Mesendoderm (in vitro differentiated cells): ENCODE data around the gene DCDC2.

Experiments used
- DNase-seq: peaks from one replicate; pipeline ENCODE4 v3.0.0; 2013
- H2AK5ac ChIP-seq: 2 replicates; pipeline ENCODE4 v1.6.1; 2013; ENCODE audit warnings: low read length, inconsistent platforms
- H2BK120ac ChIP-seq: 2 replicates; pipeline ENCODE4 v1.6.1; 2013; ENCODE audit warnings: low read depth, mild to moderate bottlenecking, low read length, moderate library complexity, mixed read lengths
- H2BK15ac ChIP-seq: replicated peaks from 2 replicates; pipeline ENCODE4 v1.6.1; 2013; ENCODE audit warnings: low read depth, mild to moderate bottlenecking, moderate library complexity
- H2BK5ac ChIP-seq: 2 replicates; pipeline ENCODE4 v1.6.1; 2013; ENCODE audit warnings: low read length, inconsistent platforms
- H3K18ac ChIP-seq: 2 replicates; pipeline ENCODE4 v1.6.1; 2013; ENCODE audit warnings: mild to moderate bottlenecking, low read length, mixed read lengths
- H3K23ac ChIP-seq: one replicate; pipeline ENCODE4 v1.6.1; 2013; ENCODE audit warnings: low read length
- H3K27ac ChIP-seq: 2 replicates; pipeline ENCODE4 v1.5.1; 2013; ENCODE audit warnings: low read depth, mild to moderate bottlenecking, inconsistent platforms, low read length, moderate library complexity
- H3K27me3 ChIP-seq: 2 replicates; pipeline ENCODE4 v1.6.1; 2013; ENCODE audit warnings: low read length, control low read depth, mild to moderate bottlenecking, inconsistent platforms; ENCODE audit not compliant: insufficient read depth, poor library complexity
- H3K36me3 ChIP-seq: 2 replicates; pipeline ENCODE4 v1.6.1; 2013; ENCODE audit warnings: low read length, inconsistent platforms; ENCODE audit not compliant: control insufficient read depth, insufficient read depth
- H3K4ac ChIP-seq: one replicate; pipeline ENCODE4 v1.6.1; 2013; ENCODE audit warnings: low read depth, mild to moderate bottlenecking, low read length, moderate library complexity
- H3K4me1 ChIP-seq: 2 replicates; pipeline ENCODE4 v1.6.1; 2013; ENCODE audit warnings: low read depth, low read length, inconsistent platforms; ENCODE audit not compliant: control insufficient read depth
- H3K4me2 ChIP-seq: 2 replicates; pipeline ENCODE4 v1.6.1; 2013; ENCODE audit warnings: low read length
- H3K4me3 ChIP-seq: 2 replicates; pipeline ENCODE4 v1.5.1; 2013; ENCODE audit warnings: mild to moderate bottlenecking, low read length
- H3K56ac ChIP-seq: one replicate; pipeline ENCODE4 v1.6.1; 2013; ENCODE audit warnings: low read length
- H3K79me1 ChIP-seq: 2 replicates; pipeline ENCODE4 v1.6.1; 2013; ENCODE audit warnings: low read length, inconsistent platforms
- H3K79me2 ChIP-seq: 2 replicates; pipeline ENCODE4 v1.6.1; 2013; ENCODE audit warnings: mild to moderate bottlenecking, low read length; ENCODE audit not compliant: control insufficient read depth, insufficient read depth
- H3K9ac ChIP-seq: 2 replicates; pipeline ENCODE4 v1.6.1; 2013; ENCODE audit warnings: low read length, inconsistent platforms
- H4K5ac ChIP-seq: one replicate; pipeline ENCODE4 v1.6.1; 2013; ENCODE audit warnings: low read length
- H4K8ac ChIP-seq: one replicate; pipeline ENCODE4 v1.6.1; 2013; ENCODE audit warnings: low read depth, mild to moderate bottlenecking, control low read depth, low read length, moderate library complexity
- WGBS: extraction: QIAGEN DNeasy Blood & Tissue Kit; methylation state at CpG from one replicate; pipeline ENCODE4 v1.1.7; 2013; ENCODE audit warnings: low lambda C conversion rate, missing lambda C conversion rate; ENCODE audit not compliant: insufficient coverage; ENCODE audit errors: extremely low coverage; 5-methylcytosine and 5-hydroxymethylcytosine counted together

Gene DCDC2

DNA sequence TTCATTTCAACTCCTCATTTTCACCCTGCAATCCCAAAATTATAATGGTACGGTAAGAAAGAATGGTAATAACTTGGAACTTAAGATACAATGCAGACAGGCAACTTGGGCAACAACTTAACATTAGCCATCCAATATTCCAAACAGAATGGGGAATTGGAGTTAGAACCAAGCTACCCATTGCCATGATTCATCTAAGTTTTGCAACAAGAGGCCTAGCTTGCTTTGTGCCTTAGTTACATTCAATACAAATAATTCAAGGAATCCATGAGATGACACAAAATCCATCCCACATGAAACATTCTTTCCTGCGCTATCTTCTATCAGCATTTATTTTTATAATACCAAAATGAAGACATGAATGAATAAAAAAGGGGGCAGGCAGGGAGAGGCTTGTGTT is 28.4 kb downstream of the DCDC2 start:
- Histone ChIP-seq H3K79me2 (no peaks in the 10 kb centered on the region), H3K23ac (no peak overlapping the region), H3K27ac (no peak overlapping the region), H3K4me3 (no peak overlapping the region), H3K4ac (no peak overlapping the region), H3K4me2 (no peak overlapping the region), H4K5ac (no peak overlapping the region), H3K56ac (no peak overlapping the region), H3K36me3 (no peaks in the 10 kb centered on the region), H3K27me3 (no peaks in the 10 kb centered on the region), H3K79me1 (no peaks in the 10 kb centered on the region), H2AK5ac (no peak overlapping the region), H4K8ac (no peak overlapping the region), H2BK5ac (no peak overlapping the region), H2BK120ac (no peak overlapping the region), H2BK15ac (no peak overlapping the region), H3K9ac (no peak overlapping the region), H3K18ac (no peak overlapping the region), H3K4me1 (no peaks in the 10 kb centered on the region)
- DNase-seq: no peak
- no CpG with 5 or more reads among the region's 2 CpGs for WGBS

DNA sequence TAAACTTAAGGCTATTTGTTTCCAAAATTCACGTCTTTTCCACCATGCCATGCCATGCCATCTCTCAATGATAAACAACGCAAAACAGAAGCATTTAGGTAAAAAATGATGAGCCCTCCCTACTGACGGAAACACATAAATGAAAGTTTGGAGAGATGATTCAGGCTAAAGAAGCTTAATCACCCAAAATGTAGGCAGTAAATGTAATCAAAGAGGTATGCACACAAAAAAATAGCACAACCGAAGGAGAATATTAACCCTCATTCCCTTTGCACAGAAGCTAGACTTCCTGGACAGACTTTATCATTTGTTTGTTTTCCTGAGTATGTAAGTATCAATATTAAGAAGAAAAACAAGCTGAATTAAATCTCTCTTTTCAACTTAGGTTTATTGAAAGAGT is 28.8 kb downstream of the DCDC2 start:
- no peak overlapping the region for H4K8ac ChIP-seq
- no peak overlapping the region for H3K4ac ChIP-seq
- no peak overlapping the region for H3K18ac ChIP-seq
- H2BK5ac ChIP-seq: no peak overlapping the region
- H3K23ac ChIP-seq: no peak overlapping the region
- H3K36me3 ChIP-seq: no peaks in the 10 kb centered on the region
- no peaks in the 10 kb centered on the region for H3K27me3 ChIP-seq
- no peak overlapping the region for H3K4me2 ChIP-seq
- H4K5ac ChIP-seq: no peak overlapping the region
- no peak overlapping the region for H2BK15ac ChIP-seq
- no peak overlapping the region for H3K27ac ChIP-seq
- H3K79me1 ChIP-seq: no peaks in the 10 kb centered on the region
- H2AK5ac ChIP-seq: no peak overlapping the region
- no peak overlapping the region for H3K4me3 ChIP-seq
- no peak overlapping the region for H3K56ac ChIP-seq
- no peak overlapping the region for H2BK120ac ChIP-seq
- H3K4me1 ChIP-seq: no peaks in the 10 kb centered on the region
- H3K9ac ChIP-seq: no peak overlapping the region
- H3K79me2 ChIP-seq: no peaks in the 10 kb centered on the region
- WGBS: no CpG with 5 or more reads among the region's 4 CpGs
- DNase-seq: no peak

DNA sequence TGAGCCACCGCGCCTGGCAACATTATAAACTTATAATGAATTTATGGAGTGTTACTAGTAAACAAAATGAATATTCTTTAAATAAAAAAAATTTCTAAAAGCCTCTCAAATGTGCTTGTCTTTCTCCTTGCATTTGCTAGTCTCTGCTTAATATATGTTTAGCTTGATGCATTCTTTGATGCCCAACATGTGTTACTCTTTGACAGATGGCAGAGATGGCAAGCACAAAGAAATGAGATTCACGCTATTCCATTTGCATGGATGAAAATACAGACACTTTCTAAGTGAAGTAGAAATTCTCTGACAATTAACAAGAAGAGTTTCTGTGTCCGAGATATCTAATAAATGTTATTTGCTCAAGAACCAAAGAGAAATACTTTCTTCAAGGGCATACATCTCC is 30.1 kb downstream of the DCDC2 start:
- no peak overlapping the region for H3K23ac ChIP-seq
- H3K27ac ChIP-seq: no peak overlapping the region
- H3K4ac ChIP-seq: no peak overlapping the region
- no peak overlapping the region for H3K4me3 ChIP-seq
- no peak overlapping the region for H3K18ac ChIP-seq
- H3K4me1 ChIP-seq: no peaks in the 10 kb centered on the region
- H3K79me1 ChIP-seq: no peaks in the 10 kb centered on the region
- no peak overlapping the region for H2AK5ac ChIP-seq
- H3K4me2 ChIP-seq: no peak overlapping the region
- no peaks in the 10 kb centered on the region for H3K27me3 ChIP-seq
- no peak overlapping the region for H4K8ac ChIP-seq
- WGBS: no CpG with 5 or more reads among the region's 4 CpGs
- H4K5ac ChIP-seq: no peak overlapping the region
- no peaks in the 10 kb centered on the region for H3K36me3 ChIP-seq
- no peak overlapping the region for H3K9ac ChIP-seq
- no peak overlapping the region for H2BK5ac ChIP-seq
- H3K79me2 ChIP-seq: no peaks in the 10 kb centered on the region
- H2BK120ac ChIP-seq: no peak overlapping the region
- DNase-seq: no peak
- no peak overlapping the region for H2BK15ac ChIP-seq
- H3K56ac ChIP-seq: no peak overlapping the region

DNA sequence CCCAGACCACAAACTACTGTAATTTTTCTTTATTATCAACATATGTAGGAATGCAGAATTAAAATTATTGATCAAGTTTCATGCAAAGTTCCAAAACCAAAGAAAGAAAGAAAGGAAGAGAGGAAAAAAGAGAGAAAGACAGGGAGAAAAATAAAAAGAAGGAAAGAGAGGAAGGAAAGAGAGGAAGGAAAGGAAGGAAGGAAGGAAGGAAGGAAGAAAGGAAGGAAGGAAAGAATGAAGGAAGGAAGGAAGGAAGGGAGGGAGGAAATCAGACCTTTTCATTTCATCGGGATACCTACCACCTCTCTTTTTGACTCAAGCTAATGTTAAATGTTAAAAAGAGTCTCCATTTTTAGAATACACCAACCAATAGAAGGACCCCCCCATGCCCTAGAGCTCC is 31.9 kb downstream of the DCDC2 start:
- Histone ChIP-seq H3K23ac (no peak overlapping the region), H3K27ac (no peak overlapping the region), H3K9ac (no peak overlapping the region), H3K36me3 (no peaks in the 10 kb centered on the region), H3K27me3 (no peaks in the 10 kb centered on the region), H3K18ac (no peak overlapping the region), H2BK5ac (no peak overlapping the region), H3K79me2 (no peaks in the 10 kb centered on the region), H3K4me3 (no peak overlapping the region), H4K8ac (no peak overlapping the region), H3K4me1 (no peaks in the 10 kb centered on the region), H2AK5ac (no peak overlapping the region), H2BK120ac (no peak overlapping the region), H4K5ac (no peak overlapping the region), H3K79me1 (no peaks in the 10 kb centered on the region), H3K56ac (no peak overlapping the region), H2BK15ac (no peak overlapping the region), H3K4ac (no peak overlapping the region), H3K4me2 (no peak overlapping the region)
- WGBS: no CpG with 5 or more reads among the region's 1 CpG
- DNase-seq: no peak

DNA sequence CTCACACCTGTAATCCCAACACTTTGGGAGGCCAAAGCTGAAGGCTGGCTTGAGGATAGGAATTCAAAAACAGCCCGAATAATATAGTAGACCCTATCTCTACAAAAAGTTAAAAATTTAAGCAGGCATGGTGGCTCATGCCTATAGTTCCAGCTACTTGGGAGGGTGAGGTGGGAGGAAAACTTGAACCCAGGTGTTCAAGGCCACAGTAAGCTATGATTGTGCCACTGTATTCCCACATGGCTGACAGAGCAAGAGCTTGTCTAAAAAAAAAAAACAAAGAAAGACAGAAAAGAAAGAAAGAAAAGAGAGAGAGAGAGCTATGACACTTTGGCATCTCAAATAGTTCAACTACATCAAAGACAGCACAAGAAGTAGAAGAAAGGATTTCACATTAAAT is 33.2 kb downstream of the DCDC2 start:
- H3K18ac ChIP-seq: no peak overlapping the region
- H3K56ac ChIP-seq: no peak overlapping the region
- H3K27ac ChIP-seq: peak overlapping the region; percentile 44
- H3K4me2 ChIP-seq: no peak overlapping the region
- H3K36me3 ChIP-seq: no peaks in the 10 kb centered on the region
- no peak overlapping the region for H2BK120ac ChIP-seq
- H3K27me3 ChIP-seq: no peaks in the 10 kb centered on the region
- no peak overlapping the region for H3K9ac ChIP-seq
- no peak overlapping the region for H4K8ac ChIP-seq
- no peaks in the 10 kb centered on the region for H3K79me2 ChIP-seq
- H2BK15ac ChIP-seq: no peak overlapping the region
- H3K23ac ChIP-seq: no peak overlapping the region
- no peak overlapping the region for H3K4me3 ChIP-seq
- H2AK5ac ChIP-seq: no peak overlapping the region
- H3K4ac ChIP-seq: no peak overlapping the region
- no CpG with 5 or more reads among the region's 1 CpG for WGBS
- H3K4me1 ChIP-seq: no peaks in the 10 kb centered on the region
- H4K5ac ChIP-seq: no peak overlapping the region
- no peak overlapping the region for H2BK5ac ChIP-seq
- DNase-seq: no peak
- no peaks in the 10 kb centered on the region for H3K79me1 ChIP-seq

DNA sequence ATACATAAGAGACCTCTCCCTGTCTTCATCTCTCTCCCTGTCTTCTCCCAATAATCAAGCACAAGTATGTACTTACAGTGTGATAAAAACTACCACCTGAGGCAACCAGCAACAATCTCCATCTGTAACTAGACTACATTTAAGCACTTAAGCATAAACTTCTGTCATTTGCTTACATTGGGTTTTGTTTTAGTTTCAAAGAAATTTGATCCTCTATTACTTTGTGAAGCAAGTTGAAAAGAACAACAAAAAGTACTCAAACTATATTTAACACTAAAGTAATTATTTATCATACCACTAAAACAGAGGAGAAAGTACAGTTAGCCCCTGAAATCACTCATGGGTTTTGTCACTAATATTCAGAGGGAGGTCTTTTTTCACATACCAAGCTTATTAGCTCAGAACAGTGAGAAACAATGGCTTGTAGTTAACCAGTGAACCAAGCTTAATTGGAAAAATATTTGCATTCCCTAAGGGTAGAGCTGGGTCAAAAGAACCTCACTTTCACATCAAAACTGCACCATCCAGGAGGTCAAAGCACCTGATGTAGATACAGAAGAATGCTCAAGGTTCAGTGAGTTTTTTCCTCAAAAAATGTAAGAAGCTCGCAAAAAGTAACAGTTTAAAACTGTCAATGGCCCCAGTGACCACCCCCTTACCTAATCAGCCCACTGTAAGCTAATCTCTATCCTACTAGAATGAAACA is 34.1 kb downstream of the DCDC2 start:
- Histone ChIP-seq H3K4ac (no peak overlapping the region), H2BK15ac (no peak overlapping the region), H3K4me2 (no peak overlapping the region), H3K18ac (no peak overlapping the region), H2AK5ac (no peak overlapping the region), H3K79me2 (no peaks in the 10 kb centered on the region), H3K56ac (no peak overlapping the region), H2BK5ac (no peak overlapping the region), H3K4me1 (no peaks in the 10 kb centered on the region), H3K9ac (no peak overlapping the region), H3K27me3 (no peaks in the 10 kb centered on the region), H2BK120ac (no peak overlapping the region), H3K79me1 (no peaks in the 10 kb centered on the region), H4K8ac (no peak overlapping the region), H3K36me3 (no peaks in the 10 kb centered on the region), H3K4me3 (no peak overlapping the region), H3K23ac (no peak overlapping the region), H3K27ac (peak overlapping the region; percentile 57), H4K5ac (no peak overlapping the region)
- peak; percentile 90 for DNase-seq
- WGBS: no CpG with 5 or more reads among the region's 1 CpG
